Measurements from ENCODE around the gene PTPRT.

PTPRT gene

DNA sequence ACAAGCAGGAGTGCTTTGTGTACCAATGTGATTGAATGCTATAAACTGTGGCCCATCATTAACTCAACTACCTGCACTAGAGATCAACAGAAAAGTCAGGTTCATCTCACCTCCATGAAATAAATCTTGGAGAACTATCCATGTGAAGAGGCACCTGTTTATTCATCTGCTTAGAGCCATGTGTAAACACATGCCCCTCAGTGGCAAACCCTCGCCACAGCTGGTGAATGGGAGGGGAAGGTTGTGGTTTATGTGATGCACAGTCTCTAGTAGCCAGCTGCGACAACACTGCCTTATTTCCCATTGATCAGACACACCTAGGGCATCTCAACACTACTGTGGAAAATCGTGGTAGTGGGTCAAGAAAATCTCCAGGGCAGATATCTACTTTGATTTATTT, 640.2 kb downstream of the PTPRT start:
- no peak for DNase-seq (ENCODE audit: low spot score)
- in situ Hi-C loops (cut with MboI; ENCODE audit: low sequenced_read_pairs, unreplicated experiment), result no loop called here
- TF ChIP-seq CTCF (IDR thresholded peaks at IDR 0.05; ENCODE audit: borderline replicate concordance, control extremely low read depth, extremely low read depth, insufficient read depth, missing control alignments), result no peak

- DNase-seq (ENCODE audit: low spot score), result no peak
- in situ Hi-C loops (cut with MboI; ENCODE audit: low sequenced_read_pairs, unreplicated experiment), result no loop called here
- TF ChIP-seq CTCF (IDR thresholded peaks at IDR 0.05; ENCODE audit: borderline replicate concordance, control extremely low read depth, extremely low read depth, insufficient read depth, missing control alignments), result no peak
Measured at GRCh38 chr20:42544926-42545325, 644.8 kb downstream of the PTPRT start.

DNA sequence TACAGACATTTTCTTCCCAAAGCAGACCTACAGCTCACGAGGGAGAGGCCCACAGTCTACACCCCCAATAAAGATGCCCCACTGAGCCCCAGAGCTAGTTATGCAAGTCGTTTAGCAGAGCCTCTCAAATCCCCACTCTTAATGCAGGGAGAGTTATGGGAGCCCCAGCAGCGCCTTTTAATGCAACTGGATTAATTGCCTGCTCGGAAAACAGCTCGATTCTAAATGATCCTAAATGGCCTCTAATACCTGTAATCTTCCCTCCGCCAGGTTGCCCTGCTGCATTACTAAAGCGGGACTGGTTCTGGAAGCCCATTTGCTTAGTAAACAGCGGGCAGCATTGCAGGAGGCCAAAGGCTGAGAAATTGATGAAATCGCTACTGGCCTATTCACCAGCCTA, 656.9 kb downstream of the PTPRT start:
- no peak for TF ChIP-seq CTCF (IDR thresholded peaks at IDR 0.05; ENCODE audit: borderline replicate concordance, control extremely low read depth, extremely low read depth, insufficient read depth, missing control alignments)
- in situ Hi-C loops (cut with MboI; ENCODE audit: low sequenced_read_pairs, unreplicated experiment), result no loop called here
- no peak for DNase-seq (ENCODE audit: low spot score)

GRCh38 chr20:42531508-42531961, 658.2 kb downstream of the PTPRT start:
- DNase-seq (ENCODE audit: low spot score), result no peak
- TF ChIP-seq CTCF (IDR thresholded peaks at IDR 0.05; ENCODE audit: borderline replicate concordance, control extremely low read depth, extremely low read depth, insufficient read depth, missing control alignments), result no peak
- in situ Hi-C loops (cut with MboI; ENCODE audit: low sequenced_read_pairs, unreplicated experiment), result no loop called here

DNA sequence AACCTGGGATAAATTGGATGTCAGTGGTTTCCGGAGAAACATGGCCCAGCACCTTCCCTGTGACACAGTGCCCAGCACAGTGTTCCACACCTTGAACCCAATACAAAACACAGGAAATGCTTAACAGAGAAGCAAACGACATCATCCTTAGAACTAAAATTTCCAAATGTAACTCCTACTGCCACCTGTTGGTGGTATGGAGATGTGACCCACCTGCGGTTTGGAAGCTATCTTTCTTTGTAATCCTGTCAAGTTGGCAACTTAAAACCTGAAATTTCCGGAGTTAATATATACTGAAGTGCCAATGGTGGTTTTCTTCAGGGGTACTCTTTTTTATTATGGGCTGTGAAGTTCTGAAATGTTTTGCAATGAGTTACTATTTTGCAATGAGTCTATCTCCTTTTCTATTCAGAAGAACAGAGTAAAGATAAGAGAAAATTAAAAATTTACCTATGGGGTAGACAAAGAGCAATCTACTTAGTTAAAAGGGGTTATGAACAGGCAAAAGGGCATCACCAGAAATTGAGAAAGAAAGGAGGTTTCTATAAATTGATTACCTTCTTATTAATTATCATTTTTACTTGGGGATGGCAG, 658.8 kb downstream of the PTPRT start:
- peak; percentile 38 for DNase-seq (ENCODE audit: low spot score)
- in situ Hi-C loops (cut with MboI; ENCODE audit: low sequenced_read_pairs, unreplicated experiment), result no loop called here
- no peak for TF ChIP-seq CTCF (IDR thresholded peaks at IDR 0.05; ENCODE audit: borderline replicate concordance, control extremely low read depth, extremely low read depth, insufficient read depth, missing control alignments)

DNA sequence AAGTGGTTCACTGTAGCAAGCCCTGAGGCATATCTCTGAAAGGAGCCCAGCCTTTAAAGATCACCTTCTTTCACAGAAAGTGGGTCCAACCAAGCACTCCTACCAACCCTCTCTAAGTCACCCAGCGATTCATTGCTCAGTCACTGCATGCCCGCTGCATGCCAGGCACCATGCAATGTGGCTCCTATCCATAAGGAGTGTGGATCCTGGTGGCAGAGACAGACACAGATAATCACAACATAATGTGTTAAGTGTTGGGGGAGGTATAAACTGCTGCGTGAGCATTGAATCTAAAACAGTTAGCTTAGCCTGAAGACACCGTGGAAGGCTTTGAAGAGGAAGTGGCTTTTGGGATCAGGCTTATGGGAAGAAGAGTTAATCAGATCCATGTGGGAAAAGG, 659.5 kb downstream of the PTPRT start:
- in situ Hi-C loops (cut with MboI; ENCODE audit: low sequenced_read_pairs, unreplicated experiment), result no loop called here
- no peak for DNase-seq (ENCODE audit: low spot score)
- TF ChIP-seq CTCF (IDR thresholded peaks at IDR 0.05; ENCODE audit: borderline replicate concordance, control extremely low read depth, extremely low read depth, insufficient read depth, missing control alignments), result no peak

All from GM13976 (cell line).